ENCODE measurements around the gene ARHGDIG.

Gene ARHGDIG

DNA sequence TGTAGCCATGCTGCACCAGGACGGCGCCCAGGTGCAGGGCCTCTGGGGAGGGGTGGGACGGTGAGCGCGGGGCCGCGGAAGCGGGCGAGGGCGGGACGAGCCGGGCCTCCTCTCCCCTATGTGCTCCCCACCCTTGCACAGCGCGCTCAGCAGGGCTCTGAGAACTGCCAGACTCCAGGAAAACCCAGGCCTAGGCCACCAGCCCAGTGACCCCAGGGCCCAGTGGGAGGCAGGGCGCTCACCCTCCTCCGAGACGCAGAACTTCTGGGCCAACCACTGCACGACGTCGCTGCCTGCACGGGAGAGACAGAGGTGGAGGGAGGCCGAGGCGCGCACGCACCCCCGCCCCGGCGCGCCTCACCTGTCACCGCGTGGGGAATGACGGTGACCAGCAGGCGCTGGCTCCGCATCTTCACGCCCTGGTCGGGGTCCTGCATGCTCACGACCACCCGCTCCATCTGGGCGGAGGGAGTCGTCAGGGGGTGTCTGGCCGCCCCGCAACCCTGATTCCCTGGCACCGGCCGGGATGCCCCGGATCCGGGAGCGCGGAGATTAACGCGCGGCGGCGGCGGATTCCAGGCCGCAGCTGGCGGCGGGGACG lies 5.2 kb upstream of the ARHGDIG start:
- no peak for DNase-seq (ENCODE audit: low read depth)
- TF ChIP-seq, protein P1, sequence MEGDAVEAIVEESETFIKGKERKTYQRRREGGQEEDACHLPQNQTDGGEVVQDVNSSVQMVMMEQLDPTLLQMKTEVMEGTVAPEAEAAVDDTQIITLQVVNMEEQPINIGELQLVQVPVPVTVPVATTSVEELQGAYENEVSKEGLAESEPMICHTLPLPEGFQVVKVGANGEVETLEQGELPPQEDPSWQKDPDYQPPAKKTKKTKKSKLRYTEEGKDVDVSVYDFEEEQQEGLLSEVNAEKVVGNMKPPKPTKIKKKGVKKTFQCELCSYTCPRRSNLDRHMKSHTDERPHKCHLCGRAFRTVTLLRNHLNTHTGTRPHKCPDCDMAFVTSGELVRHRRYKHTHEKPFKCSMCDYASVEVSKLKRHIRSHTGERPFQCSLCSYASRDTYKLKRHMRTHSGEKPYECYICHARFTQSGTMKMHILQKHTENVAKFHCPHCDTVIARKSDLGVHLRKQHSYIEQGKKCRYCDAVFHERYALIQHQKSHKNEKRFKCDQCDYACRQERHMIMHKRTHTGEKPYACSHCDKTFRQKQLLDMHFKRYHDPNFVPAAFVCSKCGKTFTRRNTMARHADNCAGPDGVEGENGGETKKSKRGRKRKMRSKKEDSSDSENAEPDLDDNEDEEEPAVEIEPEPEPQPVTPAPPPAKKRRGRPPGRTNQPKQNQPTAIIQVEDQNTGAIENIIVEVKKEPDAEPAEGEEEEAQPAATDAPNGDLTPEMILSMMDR (IDR thresholded peaks at IDR 0.05; ENCODE audit: insufficient read depth, low read depth, low read length, missing control alignments): no peak
- H3K4me3 ChIP-seq (ENCODE audit: low read depth, low read length): no peak overlapping the region

DNA sequence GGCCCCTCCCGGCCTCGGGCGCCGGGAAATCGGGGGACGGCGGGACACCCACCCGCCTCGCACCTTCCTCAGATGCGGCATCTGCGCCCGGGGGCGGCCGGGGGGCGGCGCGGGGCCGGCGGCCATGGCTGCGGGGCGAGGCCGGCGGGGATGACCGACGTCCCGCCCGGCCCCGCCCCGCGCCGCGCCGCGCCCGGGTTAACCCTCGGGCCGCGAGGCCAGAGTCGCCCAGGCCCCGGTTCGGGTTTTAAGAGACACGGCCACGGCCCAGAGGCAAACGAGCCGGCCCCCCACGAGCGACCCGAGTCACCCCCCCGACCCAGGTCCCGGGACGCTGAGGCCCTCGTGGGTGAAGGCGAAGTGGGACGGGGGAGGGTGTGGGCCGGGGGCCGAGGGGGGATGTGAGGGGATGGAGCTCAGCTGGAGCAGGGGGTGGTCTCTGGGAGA lies 4.6 kb upstream of the ARHGDIG start, which contains the start of gene RGS11:
Gene RGS11 (minus strand): TSS at position 159 of the 447 bp plus-strand sequence. CDS start 33 bp downstream, at position 126.
- no peak for DNase-seq (ENCODE audit: low read depth)

DNA sequence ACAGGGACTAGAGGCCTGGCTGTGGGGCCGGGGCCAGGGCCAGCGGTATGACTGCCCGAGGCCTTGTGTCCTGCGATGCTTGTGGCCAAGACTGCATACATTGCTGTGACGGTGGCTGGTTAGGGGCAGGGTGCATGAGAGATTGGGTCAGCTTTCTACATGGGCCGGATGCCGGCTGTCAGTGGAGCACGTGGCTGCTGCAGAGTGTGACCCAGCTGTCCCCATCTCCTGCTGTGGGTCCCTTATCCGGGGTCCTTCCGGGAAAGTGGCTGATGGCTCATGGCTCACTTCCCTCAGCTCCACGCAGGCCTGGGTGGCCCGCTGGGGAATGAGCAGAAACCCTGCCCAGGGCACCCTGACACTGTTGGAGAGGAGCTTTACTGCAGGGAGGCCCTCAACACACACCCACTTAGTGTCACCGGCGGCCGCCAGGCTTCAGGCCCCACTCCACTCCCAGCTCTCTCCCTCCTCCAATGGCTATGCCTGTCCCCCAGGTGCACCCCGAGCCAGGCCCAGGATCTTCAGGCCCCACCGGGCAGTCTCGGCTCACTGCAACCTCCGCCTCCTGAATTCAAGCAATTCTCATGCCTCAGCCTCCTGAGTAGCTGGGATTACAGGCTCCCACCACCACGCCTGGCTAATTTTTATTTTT lies 3.8 kb upstream of the ARHGDIG start:
- TF ChIP-seq, protein P1 (IDR thresholded peaks at IDR 0.05; ENCODE audit: insufficient read depth, low read depth, low read length, missing control alignments): no peak
- DNase-seq (ENCODE audit: low read depth): no peak
- H3K4me3 ChIP-seq (ENCODE audit: low read depth, low read length): no peak overlapping the region

More for the DNA sequence above, 4.6 kb upstream of the ARHGDIG start, which contains the start of gene RGS11:
- H3K4me3 ChIP-seq (ENCODE audit: low read depth, low read length): no peak within 1 kb of the TSS
- TF ChIP-seq, protein P1 (IDR thresholded peaks at IDR 0.05; ENCODE audit: insufficient read depth, low read depth, low read length, missing control alignments): no peak

DNA sequence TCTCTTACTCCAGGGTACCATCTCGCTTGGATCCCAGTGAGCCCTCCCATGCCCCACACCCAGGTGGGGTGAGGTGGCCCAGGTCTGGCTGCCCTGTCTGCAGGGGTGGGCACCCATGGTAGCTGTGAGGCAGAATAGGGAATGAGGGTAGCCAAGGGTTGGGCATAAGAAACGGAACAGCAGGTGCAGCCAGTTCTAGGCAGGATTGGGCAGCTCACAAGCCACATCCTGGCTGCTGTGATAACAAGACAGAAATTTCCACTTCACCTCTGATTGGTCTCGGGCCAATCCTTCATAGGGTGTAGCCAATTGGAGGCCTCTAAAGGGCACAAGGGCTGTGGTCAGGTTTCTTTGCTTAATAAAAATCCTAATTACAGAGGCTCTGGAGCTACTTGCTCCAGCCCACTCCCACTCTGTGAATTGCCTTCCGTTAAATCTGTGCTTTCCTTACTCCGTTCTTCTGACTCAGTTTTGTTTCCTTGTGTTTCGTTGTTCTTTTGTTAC lies 1.5 kb upstream of the ARHGDIG start:
- TF ChIP-seq, protein P1 (IDR thresholded peaks at IDR 0.05; ENCODE audit: insufficient read depth, low read depth, low read length, missing control alignments): no peak
- peak; percentile 61 for DNase-seq (ENCODE audit: low read depth)
- no peak overlapping the region for H3K4me3 ChIP-seq (ENCODE audit: low read depth, low read length)

DNA sequence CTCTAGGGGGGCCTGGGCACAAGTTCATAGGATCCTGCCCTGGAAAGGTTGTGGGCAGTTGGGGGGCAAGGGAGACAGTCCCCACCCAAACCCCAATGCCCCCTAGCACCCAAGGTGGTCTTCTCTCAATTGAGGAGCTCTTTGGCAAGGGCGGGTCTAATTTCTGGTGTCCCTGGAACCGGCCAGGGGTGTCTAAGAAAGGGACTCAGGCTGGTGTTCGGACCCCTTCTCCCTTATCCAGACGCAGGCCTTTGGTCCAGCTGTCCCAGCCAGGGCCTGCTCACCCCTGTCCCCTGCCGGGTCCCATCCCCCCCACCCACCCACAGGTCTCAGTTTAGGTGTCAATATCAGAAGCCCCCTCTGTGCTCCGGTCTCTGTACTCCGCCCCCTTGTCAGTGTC lies 860 bp upstream of the ARHGDIG start:
- TF ChIP-seq, protein P1 (IDR thresholded peaks at IDR 0.05; ENCODE audit: insufficient read depth, low read depth, low read length, missing control alignments): no peak
- no peak overlapping the region for H3K4me3 ChIP-seq (ENCODE audit: low read depth, low read length)
- DNase-seq (ENCODE audit: low read depth): no peak

DNA sequence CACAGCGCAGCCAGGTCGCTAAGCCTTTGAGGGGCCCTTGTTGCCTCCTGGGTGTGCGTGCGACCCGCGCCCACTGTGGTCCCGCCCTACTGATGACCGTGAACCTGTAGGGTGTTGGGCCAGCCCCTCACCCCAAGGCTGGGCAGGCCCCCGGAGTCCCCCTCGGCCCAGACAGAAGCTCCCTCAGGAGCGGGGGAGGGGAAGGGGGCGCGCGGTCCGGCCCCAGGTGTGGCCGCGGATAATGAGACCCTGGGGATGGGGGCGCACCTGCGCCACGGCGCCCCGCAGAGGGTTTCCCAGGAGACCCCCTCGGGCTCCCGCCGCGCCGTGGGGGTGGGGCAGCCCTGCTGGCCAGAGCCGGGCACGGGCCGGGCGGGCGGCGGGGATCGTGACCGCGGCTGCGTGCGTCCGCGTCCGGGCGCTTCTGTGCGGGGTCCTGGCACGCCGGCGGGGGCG lies 358 bp upstream of the ARHGDIG start:
- no peak for DNase-seq (ENCODE audit: low read depth)
- TF ChIP-seq, protein P1 (IDR thresholded peaks at IDR 0.05; ENCODE audit: insufficient read depth, low read depth, low read length, missing control alignments): no peak
- no peak overlapping the region for H3K4me3 ChIP-seq (ENCODE audit: low read depth, low read length)

Measured in GM12865 (cell line).